Measurements from ENCODE around the gene MUC12.
A peak's percentile ranks its signal among the peaks of the same experiment; 100 is the strongest.
"Not testable (repeated sequence)": the region's sequence is repeated elsewhere in the genome, so short reads cannot be mapped to it uniquely, and the experiment has no call there.

MUC12 gene

DNA sequence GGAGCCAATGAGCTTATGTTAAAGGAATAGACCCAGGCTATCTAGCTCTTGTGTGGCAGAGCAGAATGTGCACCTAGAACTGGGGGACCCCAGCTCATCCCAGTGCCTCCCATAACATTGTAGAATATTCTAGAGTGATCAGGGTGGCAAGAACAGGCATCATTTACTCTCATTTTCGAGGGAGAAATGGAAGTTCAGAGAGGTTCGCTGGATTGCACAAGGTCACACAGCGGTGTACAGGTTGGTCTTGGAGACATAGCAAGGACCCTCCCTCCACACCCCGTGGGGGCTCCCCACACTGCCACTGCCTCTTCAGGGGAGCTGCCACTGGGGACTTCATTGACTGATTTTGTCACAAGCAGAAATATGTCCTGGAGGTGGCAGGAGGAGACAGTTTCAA is 8.9 kb downstream of the MUC12 start:
- no peak for ATAC-seq (ENCODE audit: low read depth)
- TF ChIP-seq, protein P1, sequence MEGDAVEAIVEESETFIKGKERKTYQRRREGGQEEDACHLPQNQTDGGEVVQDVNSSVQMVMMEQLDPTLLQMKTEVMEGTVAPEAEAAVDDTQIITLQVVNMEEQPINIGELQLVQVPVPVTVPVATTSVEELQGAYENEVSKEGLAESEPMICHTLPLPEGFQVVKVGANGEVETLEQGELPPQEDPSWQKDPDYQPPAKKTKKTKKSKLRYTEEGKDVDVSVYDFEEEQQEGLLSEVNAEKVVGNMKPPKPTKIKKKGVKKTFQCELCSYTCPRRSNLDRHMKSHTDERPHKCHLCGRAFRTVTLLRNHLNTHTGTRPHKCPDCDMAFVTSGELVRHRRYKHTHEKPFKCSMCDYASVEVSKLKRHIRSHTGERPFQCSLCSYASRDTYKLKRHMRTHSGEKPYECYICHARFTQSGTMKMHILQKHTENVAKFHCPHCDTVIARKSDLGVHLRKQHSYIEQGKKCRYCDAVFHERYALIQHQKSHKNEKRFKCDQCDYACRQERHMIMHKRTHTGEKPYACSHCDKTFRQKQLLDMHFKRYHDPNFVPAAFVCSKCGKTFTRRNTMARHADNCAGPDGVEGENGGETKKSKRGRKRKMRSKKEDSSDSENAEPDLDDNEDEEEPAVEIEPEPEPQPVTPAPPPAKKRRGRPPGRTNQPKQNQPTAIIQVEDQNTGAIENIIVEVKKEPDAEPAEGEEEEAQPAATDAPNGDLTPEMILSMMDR (IDR thresholded peaks at IDR 0.05; ENCODE audit: poor library complexity, severe bottlenecking), result no peak
- DNase-seq (ENCODE audit: low spot score), result no peak
- Histone ChIP-seq H3K27me3 (ENCODE audit: insufficient read depth, poor library complexity, severe bottlenecking) (no peaks in the 10 kb centered on the region), H3K9me3 (ENCODE audit: severe bottlenecking) (no peaks in the 10 kb centered on the region), H3K4me1 (ENCODE audit: insufficient read depth, poor library complexity, severe bottlenecking) (no peaks in the 10 kb centered on the region), H3K27ac (ENCODE audit: poor library complexity, severe bottlenecking) (no peak overlapping the region), H3K4me3 (ENCODE audit: severe bottlenecking) (no peak overlapping the region), H3K36me3 (ENCODE audit: low read depth) (no peaks in the 10 kb centered on the region)

DNA sequence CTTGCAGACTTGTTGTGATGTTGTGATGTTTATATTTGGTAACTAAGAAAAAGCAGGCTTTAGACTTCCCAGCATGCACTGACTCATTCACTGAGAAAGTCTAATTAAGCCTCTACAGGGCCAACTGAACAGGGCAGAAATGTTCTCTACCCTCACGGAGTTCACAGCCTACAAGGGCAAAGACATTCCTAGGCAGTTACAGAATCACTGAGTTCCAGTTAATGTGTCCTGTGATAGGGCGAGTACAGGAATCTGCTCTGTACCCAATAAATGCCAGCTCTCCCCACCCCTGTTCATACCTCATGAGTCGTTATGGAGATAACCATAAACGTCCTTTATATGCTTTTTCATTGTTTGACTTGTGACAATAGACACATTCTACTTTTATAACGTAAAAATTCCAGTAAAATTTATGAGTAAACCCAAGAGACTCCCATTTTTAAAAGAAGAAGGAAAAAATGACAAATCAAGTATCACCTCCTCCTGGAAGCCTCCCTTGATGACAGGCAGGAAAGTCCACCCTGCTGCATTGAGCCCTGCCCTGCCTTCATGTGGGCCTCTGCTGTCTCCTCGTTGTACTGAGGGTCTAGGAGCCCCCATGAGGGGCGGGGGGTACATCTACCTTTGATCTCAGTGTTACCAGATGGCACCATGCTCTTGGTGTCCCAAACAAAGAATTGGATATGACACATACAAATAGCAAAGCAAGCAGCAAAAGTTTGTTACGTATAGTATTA is 14.3 kb downstream of the MUC12 start:
- Histone ChIP-seq H3K4me3 (ENCODE audit: severe bottlenecking) (no peak overlapping the region), H3K9me3 (ENCODE audit: severe bottlenecking) (no peaks in the 10 kb centered on the region), H3K27ac (ENCODE audit: poor library complexity, severe bottlenecking) (peak overlapping the region; percentile 68), H3K4me1 (ENCODE audit: insufficient read depth, poor library complexity, severe bottlenecking) (peaks cover 3% of the 10 kb centered on the region), H3K36me3 (ENCODE audit: low read depth) (no peaks in the 10 kb centered on the region), H3K27me3 (ENCODE audit: insufficient read depth, poor library complexity, severe bottlenecking) (no peaks in the 10 kb centered on the region)
- DNase-seq (ENCODE audit: low spot score) (no peak), ATAC-seq (ENCODE audit: low read depth) (peak; percentile 99)
- TF ChIP-seq, protein P1 (IDR thresholded peaks at IDR 0.05; ENCODE audit: poor library complexity, severe bottlenecking), result no peak

DNA sequence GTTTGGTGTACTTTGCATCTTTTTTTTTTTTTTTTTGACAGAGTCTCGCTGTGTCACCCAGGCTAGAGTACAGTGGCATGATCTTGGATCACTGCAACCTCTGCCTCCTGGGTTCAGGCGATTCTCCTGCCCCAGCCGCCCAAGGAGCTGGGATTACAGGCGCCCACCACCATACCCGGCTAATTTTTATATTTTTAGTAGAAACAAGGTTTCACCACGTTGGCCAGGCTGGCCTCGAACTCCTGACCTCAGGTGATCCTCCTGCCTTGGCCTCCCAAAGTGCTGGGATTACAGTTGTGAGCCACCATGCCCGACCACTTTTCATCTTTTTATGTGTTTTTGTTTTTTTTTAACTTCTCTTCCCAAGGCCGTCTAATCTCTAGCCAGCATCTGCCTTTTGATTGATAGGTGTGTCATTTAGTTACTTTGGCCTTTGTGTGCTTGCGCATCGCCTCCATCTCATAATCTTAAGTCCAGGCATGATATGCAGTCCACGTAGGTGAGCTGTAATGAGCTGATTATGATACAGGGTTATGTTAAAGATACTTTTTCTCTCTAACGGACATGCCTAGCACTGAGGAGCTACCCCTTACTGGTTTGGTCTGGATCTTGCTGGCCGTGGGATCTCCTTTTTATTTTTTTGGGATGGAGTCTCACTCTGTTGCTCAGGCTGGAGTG is 15.0 kb downstream of the MUC12 start:
- not testable (repeated sequence) for ATAC-seq (ENCODE audit: low read depth)
- H3K27ac ChIP-seq (ENCODE audit: poor library complexity, severe bottlenecking), result peak overlapping the region; percentile 68

DNA sequence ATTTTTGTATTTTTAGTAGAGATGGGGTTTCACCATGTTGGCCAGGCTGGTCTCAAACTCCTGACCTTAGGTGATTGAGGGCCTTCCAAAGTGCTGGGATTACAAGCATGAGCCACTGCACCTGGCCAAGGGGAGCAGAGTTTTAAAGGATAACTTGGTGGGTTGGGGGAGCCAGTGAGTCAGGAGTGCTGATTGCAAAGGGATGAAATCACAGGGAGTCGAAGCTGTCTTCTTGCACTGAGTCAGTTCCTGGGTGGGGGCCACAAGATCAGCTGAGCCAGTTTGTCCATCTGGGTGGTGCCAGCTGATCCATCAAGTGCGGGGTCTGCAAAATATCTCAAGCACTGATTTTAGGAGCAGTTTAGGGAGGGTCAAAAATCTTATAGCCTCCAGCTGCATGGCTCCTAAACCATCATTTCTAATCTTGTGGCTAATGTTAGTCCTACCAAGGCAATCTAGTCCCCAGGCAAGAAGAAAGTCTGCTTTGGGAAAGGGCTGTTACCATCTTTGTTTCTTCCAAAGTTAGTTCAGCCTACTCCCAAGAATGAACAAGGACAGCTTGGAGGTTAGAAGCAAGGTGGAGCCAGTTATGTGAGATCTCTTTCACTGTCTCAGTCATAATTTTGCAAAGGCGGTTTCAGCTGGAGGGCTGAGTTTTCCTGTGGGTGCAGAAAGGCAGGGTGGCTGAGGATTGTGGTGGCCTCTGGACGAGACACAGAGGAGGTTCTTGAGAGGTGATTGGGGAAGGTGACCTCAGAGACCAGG is 15.8 kb downstream of the MUC12 start:
- not testable (repeated sequence) for ATAC-seq (ENCODE audit: low read depth); H3K4me3 ChIP-seq (ENCODE audit: severe bottlenecking); H3K4me1 ChIP-seq (ENCODE audit: insufficient read depth, poor library complexity, severe bottlenecking); H3K36me3 ChIP-seq (ENCODE audit: low read depth); DNase-seq (ENCODE audit: low spot score); H3K27me3 ChIP-seq (ENCODE audit: insufficient read depth, poor library complexity, severe bottlenecking); H3K9me3 ChIP-seq (ENCODE audit: severe bottlenecking)
- H3K27ac ChIP-seq (ENCODE audit: poor library complexity, severe bottlenecking), result peak overlapping the region; percentile 68

More for the DNA sequence above, 15.0 kb downstream of the MUC12 start:
- not testable (repeated sequence) for H3K4me3 ChIP-seq (ENCODE audit: severe bottlenecking); DNase-seq (ENCODE audit: low spot score); H3K4me1 ChIP-seq (ENCODE audit: insufficient read depth, poor library complexity, severe bottlenecking); H3K9me3 ChIP-seq (ENCODE audit: severe bottlenecking); H3K27me3 ChIP-seq (ENCODE audit: insufficient read depth, poor library complexity, severe bottlenecking); H3K36me3 ChIP-seq (ENCODE audit: low read depth)

DNA sequence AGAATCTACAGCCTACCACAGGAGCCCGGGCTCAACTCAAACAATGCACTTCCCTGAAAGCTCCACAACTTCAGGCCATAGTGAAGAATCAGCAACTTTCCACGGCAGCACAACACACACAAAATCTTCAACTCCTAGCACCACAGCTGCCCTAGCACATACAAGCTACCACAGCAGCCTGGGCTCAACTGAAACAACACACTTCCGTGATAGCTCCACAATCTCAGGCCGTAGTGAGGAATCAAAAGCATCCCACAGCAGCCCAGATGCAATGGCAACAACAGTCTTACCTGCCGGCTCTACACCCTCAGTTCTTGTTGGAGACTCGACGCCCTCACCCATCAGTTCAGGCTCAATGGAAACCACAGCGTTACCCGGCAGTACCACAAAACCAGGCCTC is 22.3 kb downstream of the MUC12 start:
- TF ChIP-seq, protein P1 (IDR thresholded peaks at IDR 0.05; ENCODE audit: poor library complexity, severe bottlenecking), result no peak
- no peaks in the 10 kb centered on the region for H3K9me3 ChIP-seq (ENCODE audit: severe bottlenecking)
- H3K27me3 ChIP-seq (ENCODE audit: insufficient read depth, poor library complexity, severe bottlenecking), result no peaks in the 10 kb centered on the region
- H3K27ac ChIP-seq (ENCODE audit: poor library complexity, severe bottlenecking), result no peak overlapping the region
- no peak overlapping the region for H3K4me3 ChIP-seq (ENCODE audit: severe bottlenecking)
- DNase-seq (ENCODE audit: low spot score) (no peak), ATAC-seq (ENCODE audit: low read depth) (no peak)
- H3K36me3 ChIP-seq (ENCODE audit: low read depth), result no peaks in the 10 kb centered on the region
- H3K4me1 ChIP-seq (ENCODE audit: insufficient read depth, poor library complexity, severe bottlenecking), result no peaks in the 10 kb centered on the region

DNA sequence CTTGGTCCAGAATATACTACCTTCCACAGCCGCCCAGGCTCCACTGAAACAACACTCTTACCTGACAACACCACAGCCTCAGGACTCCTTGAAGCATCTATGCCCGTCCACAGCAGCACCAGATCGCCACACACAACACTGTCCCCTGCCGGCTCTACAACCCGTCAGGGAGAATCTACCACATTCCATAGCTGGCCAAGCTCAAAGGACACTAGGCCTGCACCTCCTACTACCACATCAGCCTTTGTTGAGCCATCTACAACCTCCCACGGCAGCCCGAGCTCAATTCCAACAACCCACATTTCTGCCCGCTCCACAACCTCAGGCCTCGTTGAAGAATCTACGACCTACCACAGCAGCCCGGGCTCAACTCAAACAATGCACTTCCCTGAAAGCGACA is 22.9 kb downstream of the MUC12 start:
- not testable (repeated sequence) for H3K36me3 ChIP-seq (ENCODE audit: low read depth); H3K9me3 ChIP-seq (ENCODE audit: severe bottlenecking); ATAC-seq (ENCODE audit: low read depth)

DNA sequence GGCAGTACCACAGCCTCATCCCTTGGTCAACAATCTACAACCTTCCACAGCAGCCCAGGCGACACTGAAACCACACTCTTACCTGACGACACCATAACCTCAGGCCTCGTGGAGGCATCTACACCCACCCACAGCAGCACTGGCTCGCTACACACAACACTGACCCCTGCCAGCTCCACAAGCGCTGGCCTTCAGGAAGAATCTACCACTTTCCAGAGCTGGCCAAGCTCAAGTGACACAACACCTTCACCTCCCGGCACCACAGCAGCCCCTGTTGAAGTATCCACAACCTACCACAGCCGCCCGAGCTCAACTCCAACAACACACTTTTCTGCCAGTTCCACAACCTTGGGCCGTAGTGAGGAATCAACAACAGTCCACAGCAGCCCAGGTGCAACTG is 25.3 kb downstream of the MUC12 start:
- H3K9me3 ChIP-seq (ENCODE audit: severe bottlenecking), result not testable (repeated sequence)

More for the DNA sequence above, 22.9 kb downstream of the MUC12 start:
- not testable (repeated sequence) for H3K4me3 ChIP-seq (ENCODE audit: severe bottlenecking); H3K27me3 ChIP-seq (ENCODE audit: insufficient read depth, poor library complexity, severe bottlenecking); H3K27ac ChIP-seq (ENCODE audit: poor library complexity, severe bottlenecking); H3K4me1 ChIP-seq (ENCODE audit: insufficient read depth, poor library complexity, severe bottlenecking); DNase-seq (ENCODE audit: low spot score)

DNA sequence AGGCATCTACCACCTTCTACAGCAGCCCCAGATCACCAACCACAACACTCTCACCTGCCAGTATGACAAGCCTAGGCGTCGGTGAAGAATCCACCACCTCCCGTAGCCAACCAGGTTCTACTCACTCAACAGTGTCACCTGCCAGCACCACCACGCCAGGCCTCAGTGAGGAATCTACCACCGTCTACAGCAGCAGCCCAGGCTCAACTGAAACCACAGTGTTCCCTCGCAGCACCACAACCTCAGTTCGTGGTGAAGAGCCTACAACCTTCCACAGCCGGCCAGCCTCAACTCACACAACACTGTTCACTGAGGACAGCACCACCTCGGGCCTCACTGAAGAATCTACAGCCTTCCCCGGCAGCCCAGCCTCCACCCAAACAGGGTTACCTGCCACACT is 29.2 kb downstream of the MUC12 start:
- not testable (repeated sequence) for H3K4me1 ChIP-seq (ENCODE audit: insufficient read depth, poor library complexity, severe bottlenecking); H3K9me3 ChIP-seq (ENCODE audit: severe bottlenecking); DNase-seq (ENCODE audit: low spot score); H3K36me3 ChIP-seq (ENCODE audit: low read depth); H3K27me3 ChIP-seq (ENCODE audit: insufficient read depth, poor library complexity, severe bottlenecking); ATAC-seq (ENCODE audit: low read depth); H3K27ac ChIP-seq (ENCODE audit: poor library complexity, severe bottlenecking); H3K4me3 ChIP-seq (ENCODE audit: severe bottlenecking)

More for the DNA sequence above, 25.3 kb downstream of the MUC12 start:
- ATAC-seq (ENCODE audit: low read depth); DNase-seq (ENCODE audit: low spot score); H3K4me1 ChIP-seq (ENCODE audit: insufficient read depth, poor library complexity, severe bottlenecking); H3K4me3 ChIP-seq (ENCODE audit: severe bottlenecking); H3K27ac ChIP-seq (ENCODE audit: poor library complexity, severe bottlenecking); H3K36me3 ChIP-seq (ENCODE audit: low read depth); H3K27me3 ChIP-seq (ENCODE audit: insufficient read depth, poor library complexity, severe bottlenecking): not testable (repeated sequence)

All from RWPE2 (cell line).